Measurements from ENCODE around the gene PITRM1.

The PITRM1 gene

DNA sequence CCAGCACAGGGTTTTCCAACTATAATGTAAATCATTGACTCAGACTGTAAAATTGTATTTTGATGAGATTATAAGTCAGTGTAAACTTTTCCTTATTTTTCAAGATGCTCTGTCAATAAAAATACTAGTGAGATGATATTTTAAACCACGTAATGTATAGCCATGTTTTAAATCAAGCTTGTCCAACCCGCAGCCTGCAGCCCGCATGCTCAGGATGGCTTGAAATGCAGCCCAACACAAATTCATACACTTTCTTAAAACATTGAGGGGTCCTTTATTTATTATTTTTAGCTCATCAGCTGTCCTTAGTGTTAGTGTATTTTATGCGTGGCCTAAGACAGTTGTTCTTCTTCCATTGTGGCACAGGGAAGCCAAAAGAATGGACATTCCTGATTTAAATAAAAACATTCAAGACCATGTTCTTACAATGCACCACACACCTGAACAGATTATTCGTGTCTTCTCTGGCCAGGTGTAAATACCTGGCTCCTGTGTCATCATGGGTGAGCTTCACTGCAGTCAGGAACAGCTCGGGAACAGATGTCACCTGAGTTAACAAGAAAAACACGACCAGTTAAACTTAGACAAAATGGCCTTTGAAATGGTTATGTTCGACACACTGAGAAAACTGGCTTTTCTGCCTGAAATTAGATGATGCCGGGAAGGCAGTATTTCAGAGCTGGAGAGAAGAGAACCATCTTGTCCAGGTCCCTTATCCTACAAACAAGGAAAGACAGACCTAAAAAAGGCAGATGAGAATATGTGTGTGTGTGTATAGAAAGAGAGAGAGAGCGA lies 5.9 kb downstream of the PITRM1 start:
- Histone ChIP-seq H3K27ac (replicated peaks) (no peak overlapping the region), H3K27me3 (ENCODE audit: insufficient read depth, poor library complexity, severe bottlenecking) (no peaks in the 10 kb centered on the region), H3K4me3 (replicated peaks; ENCODE audit: insufficient read depth, low read length) (no peak overlapping the region)
- TF ChIP-seq GABPA (IDR thresholded peaks at IDR 0.05; ENCODE audit: low read depth) (no peak), SPI1 (IDR thresholded peaks at IDR 0.05; ENCODE audit: borderline replicate concordance, low read depth) (no peak), POLR2AphosphoS5 (IDR thresholded peaks at IDR 0.05; ENCODE audit: low read depth) (no peak)
- TF ChIP-seq, protein P1, sequence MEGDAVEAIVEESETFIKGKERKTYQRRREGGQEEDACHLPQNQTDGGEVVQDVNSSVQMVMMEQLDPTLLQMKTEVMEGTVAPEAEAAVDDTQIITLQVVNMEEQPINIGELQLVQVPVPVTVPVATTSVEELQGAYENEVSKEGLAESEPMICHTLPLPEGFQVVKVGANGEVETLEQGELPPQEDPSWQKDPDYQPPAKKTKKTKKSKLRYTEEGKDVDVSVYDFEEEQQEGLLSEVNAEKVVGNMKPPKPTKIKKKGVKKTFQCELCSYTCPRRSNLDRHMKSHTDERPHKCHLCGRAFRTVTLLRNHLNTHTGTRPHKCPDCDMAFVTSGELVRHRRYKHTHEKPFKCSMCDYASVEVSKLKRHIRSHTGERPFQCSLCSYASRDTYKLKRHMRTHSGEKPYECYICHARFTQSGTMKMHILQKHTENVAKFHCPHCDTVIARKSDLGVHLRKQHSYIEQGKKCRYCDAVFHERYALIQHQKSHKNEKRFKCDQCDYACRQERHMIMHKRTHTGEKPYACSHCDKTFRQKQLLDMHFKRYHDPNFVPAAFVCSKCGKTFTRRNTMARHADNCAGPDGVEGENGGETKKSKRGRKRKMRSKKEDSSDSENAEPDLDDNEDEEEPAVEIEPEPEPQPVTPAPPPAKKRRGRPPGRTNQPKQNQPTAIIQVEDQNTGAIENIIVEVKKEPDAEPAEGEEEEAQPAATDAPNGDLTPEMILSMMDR (IDR thresholded peaks at IDR 0.05; ENCODE audit: insufficient read depth, low read length): no peak
- TF ChIP-seq, protein P2, sequence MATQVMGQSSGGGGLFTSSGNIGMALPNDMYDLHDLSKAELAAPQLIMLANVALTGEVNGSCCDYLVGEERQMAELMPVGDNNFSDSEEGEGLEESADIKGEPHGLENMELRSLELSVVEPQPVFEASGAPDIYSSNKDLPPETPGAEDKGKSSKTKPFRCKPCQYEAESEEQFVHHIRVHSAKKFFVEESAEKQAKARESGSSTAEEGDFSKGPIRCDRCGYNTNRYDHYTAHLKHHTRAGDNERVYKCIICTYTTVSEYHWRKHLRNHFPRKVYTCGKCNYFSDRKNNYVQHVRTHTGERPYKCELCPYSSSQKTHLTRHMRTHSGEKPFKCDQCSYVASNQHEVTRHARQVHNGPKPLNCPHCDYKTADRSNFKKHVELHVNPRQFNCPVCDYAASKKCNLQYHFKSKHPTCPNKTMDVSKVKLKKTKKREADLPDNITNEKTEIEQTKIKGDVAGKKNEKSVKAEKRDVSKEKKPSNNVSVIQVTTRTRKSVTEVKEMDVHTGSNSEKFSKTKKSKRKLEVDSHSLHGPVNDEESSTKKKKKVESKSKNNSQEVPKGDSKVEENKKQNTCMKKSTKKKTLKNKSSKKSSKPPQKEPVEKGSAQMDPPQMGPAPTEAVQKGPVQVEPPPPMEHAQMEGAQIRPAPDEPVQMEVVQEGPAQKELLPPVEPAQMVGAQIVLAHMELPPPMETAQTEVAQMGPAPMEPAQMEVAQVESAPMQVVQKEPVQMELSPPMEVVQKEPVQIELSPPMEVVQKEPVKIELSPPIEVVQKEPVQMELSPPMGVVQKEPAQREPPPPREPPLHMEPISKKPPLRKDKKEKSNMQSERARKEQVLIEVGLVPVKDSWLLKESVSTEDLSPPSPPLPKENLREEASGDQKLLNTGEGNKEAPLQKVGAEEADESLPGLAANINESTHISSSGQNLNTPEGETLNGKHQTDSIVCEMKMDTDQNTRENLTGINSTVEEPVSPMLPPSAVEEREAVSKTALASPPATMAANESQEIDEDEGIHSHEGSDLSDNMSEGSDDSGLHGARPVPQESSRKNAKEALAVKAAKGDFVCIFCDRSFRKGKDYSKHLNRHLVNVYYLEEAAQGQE (IDR thresholded peaks at IDR 0.05; ENCODE audit: insufficient replicate concordance, low read depth): no peak
- no peak for DNase-seq (ENCODE audit: low read depth in 1 of 2, low spot score in 1 of 2)

DNA sequence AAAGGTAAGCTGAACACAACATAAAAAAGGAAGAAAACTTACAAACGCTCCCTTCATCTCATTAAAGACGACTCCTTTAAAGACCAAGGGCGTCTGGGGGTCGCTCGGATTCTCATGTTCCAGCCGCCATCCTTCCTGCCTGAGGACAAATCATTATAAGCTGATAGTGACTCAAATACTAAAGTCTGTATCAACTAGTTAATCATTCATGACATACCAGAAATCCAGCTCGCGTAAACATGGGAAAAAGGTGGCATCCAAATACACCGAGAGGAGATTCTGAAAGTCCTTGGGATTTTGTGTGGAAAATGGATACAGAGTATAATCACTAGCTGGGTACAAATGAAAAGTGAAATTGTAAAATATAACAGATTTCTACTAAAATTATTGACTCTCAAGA lies 7.4 kb downstream of the PITRM1 start:
- no peak overlapping the region for H3K4me3 ChIP-seq (replicated peaks; ENCODE audit: insufficient read depth, low read length)
- TF ChIP-seq SPI1 (IDR thresholded peaks at IDR 0.05; ENCODE audit: borderline replicate concordance, low read depth) (no peak), GABPA (IDR thresholded peaks at IDR 0.05; ENCODE audit: low read depth) (no peak), POLR2AphosphoS5 (IDR thresholded peaks at IDR 0.05; ENCODE audit: low read depth) (no peak)
- TF ChIP-seq, protein P2 (IDR thresholded peaks at IDR 0.05; ENCODE audit: insufficient replicate concordance, low read depth): no peak
- TF ChIP-seq, protein P1 (IDR thresholded peaks at IDR 0.05; ENCODE audit: insufficient read depth, low read length): no peak
- no peaks in the 10 kb centered on the region for H3K27me3 ChIP-seq (ENCODE audit: insufficient read depth, poor library complexity, severe bottlenecking)
- no peak for DNase-seq (ENCODE audit: low read depth in 1 of 2, low spot score in 1 of 2)
- no peak overlapping the region for H3K27ac ChIP-seq (replicated peaks)

DNA sequence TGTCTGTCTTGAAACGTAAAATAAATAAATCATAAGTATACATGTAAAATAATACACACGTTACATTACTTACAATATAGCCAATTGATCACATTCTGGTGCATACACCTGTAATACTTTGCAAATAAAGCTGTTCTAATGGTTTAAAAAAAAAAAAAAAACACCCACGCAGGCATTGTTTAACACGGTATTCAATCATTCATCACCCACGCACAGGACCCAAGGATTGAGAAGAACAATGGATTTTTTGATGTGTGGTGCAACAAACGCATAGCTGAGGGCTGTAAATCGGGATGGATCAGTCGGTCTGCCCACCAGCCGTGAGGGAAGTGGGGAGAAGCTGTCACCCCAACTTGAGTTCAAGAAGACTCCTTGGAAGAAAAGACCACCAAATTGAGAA lies 8.7 kb downstream of the PITRM1 start:
- Histone ChIP-seq H3K27ac (replicated peaks) (no peak overlapping the region), H3K27me3 (ENCODE audit: insufficient read depth, poor library complexity, severe bottlenecking) (no peaks in the 10 kb centered on the region), H3K4me3 (replicated peaks; ENCODE audit: insufficient read depth, low read length) (no peak overlapping the region)
- TF ChIP-seq, protein P2 (IDR thresholded peaks at IDR 0.05; ENCODE audit: insufficient replicate concordance, low read depth): no peak
- TF ChIP-seq SPI1 (IDR thresholded peaks at IDR 0.05; ENCODE audit: borderline replicate concordance, low read depth) (no peak), GABPA (IDR thresholded peaks at IDR 0.05; ENCODE audit: low read depth) (no peak)
- TF ChIP-seq, protein P1 (IDR thresholded peaks at IDR 0.05; ENCODE audit: insufficient read depth, low read length): no peak
- no peak for DNase-seq (ENCODE audit: low read depth in 1 of 2, low spot score in 1 of 2)
